Neural cell (in vitro differentiated cells): ENCODE results near the gene C14orf132. TPM values are rescaled to one million over a fixed set of nuclear protein-coding genes. Genes with fewer than 3 reads are reported as not detected.

Experiments used
- H2AFZ ChIP-seq: fragments of 200-600, 300-800 bp; sonication (generic), shearing (Covaris generic); 2 replicates; pipeline ENCODE4 v1.6.0; 2014; ENCODE audit warnings: low read depth, mild to moderate bottlenecking, antibody characterized with exemption, low read length, moderate library complexity
- H3F3A ChIP-seq: fragments of 200-600 bp; shearing (Covaris generic); 2 replicates; pipeline ENCODE4 v1.6.1; 2016; ENCODE audit warnings: mild to moderate bottlenecking, moderate library complexity, mixed read lengths, antibody characterized with exemption, low read length; ENCODE audit not compliant: insufficient read depth, poor library complexity, severe bottlenecking
- H3K27ac ChIP-seq: fragments of 200-600, 300-800 bp; sonication (generic), shearing (Covaris generic); 2 replicates; pipeline ENCODE4 v1.5.1; 2014; ENCODE audit warnings: mild to moderate bottlenecking, low read length, moderate library complexity
- H3K27me3 ChIP-seq: fragments of 300-800, 200-600 bp; sonication (generic), shearing (Covaris generic); 2 replicates; pipeline ENCODE4 v1.6.0; 2014; ENCODE audit warnings: mild to moderate bottlenecking, low read depth, low read length, moderate library complexity; ENCODE audit not compliant: insufficient read depth
- H3K36me3 ChIP-seq: fragments of 300-800, 200-600 bp; sonication (generic), shearing (Covaris generic); 2 replicates; pipeline ENCODE4 v1.5.1; 2014; ENCODE audit warnings: mild to moderate bottlenecking, antibody characterized with exemption, low read length, moderate library complexity; ENCODE audit not compliant: insufficient read depth
- H3K4me2 ChIP-seq: fragments of 300-800, 200-600 bp; sonication (generic), shearing (Covaris generic); 2 replicates; pipeline ENCODE4 v1.6.0; 2014; ENCODE audit warnings: mild to moderate bottlenecking, low read length
- H3K4me3 ChIP-seq: fragments of 300-800, 200-600 bp; sonication (generic), shearing (Covaris generic); 2 replicates; pipeline ENCODE4 v1.5.1; 2014; ENCODE audit warnings: mild to moderate bottlenecking, low read length, moderate library complexity
- H3K79me2 ChIP-seq: fragments of 200-600 bp; shearing (Covaris generic); replicated peaks from 2 replicates; pipeline ENCODE4 v1.6.0; 2014; ENCODE audit warnings: mild to moderate bottlenecking, low read length, moderate library complexity; ENCODE audit not compliant: insufficient read depth
- H3K9ac ChIP-seq: fragments of 300-800, 200-600 bp; sonication (generic), shearing (Covaris generic); 2 replicates; pipeline ENCODE4 v1.6.1; 2016; ENCODE audit warnings: mild to moderate bottlenecking, low read length, mixed read lengths
- H3K9me2 ChIP-seq: fragments of 200-600 bp; shearing (Covaris generic); 2 replicates; pipeline ENCODE4 v1.6.1; 2016; ENCODE audit warnings: mild to moderate bottlenecking, low read length, mixed read lengths; ENCODE audit not compliant: insufficient read depth
- H3K9me3 ChIP-seq: fragments of 200-600, 300-800 bp; sonication (generic), shearing (Covaris generic); 2 replicates; pipeline ENCODE4 v1.6.1; 2016; ENCODE audit warnings: mild to moderate bottlenecking, mixed run types, low read length, moderate library complexity, mixed read lengths
- H4K20me1 ChIP-seq: fragments of 200-600 bp; shearing (Covaris generic); 2 replicates; pipeline ENCODE4 v1.6.1; 2016; ENCODE audit warnings: mild to moderate bottlenecking, mixed run types; ENCODE audit not compliant: insufficient read depth
- CTCF ChIP-seq: fragments of 450-650 bp; IDR thresholded peaks from 2 replicates; pipeline ENCODE4 v1.5.1; 2014; ENCODE audit warnings: antibody characterized with exemption, mild to moderate bottlenecking, moderate library complexity; ENCODE audit not compliant: poor library complexity, severe bottlenecking
- EP300 ChIP-seq: fragments of 450-650 bp; conservative IDR thresholded peaks from 2 replicates; pipeline ENCODE4 v1.6.1; 2014; ENCODE audit warnings: antibody characterized with exemption, mild to moderate bottlenecking, moderate library complexity; ENCODE audit not compliant: poor library complexity, severe bottlenecking
- EZH2 ChIP-seq: fragments of 200-600, 300-800 bp; shearing (Covaris generic), sonication (generic); IDR thresholded peaks from 2 replicates; pipeline ENCODE4 v1.6.1; 2014; ENCODE audit warnings: antibody characterized with exemption, low read length, borderline replicate concordance, mild to moderate bottlenecking; ENCODE audit not compliant: insufficient read depth, poor library complexity, severe bottlenecking
- MXI1 ChIP-seq: fragments of 450-650 bp; conservative IDR thresholded peaks from 2 replicates; pipeline ENCODE4 v1.6.1; 2014; ENCODE audit warnings: antibody characterized with exemption, mild to moderate bottlenecking; ENCODE audit not compliant: poor library complexity, severe bottlenecking
- POLR2AphosphoS5 ChIP-seq: IDR thresholded peaks from 2 replicates; pipeline ENCODE4 v1.6.1; 2012
- RAD21 ChIP-seq: fragments of 450-650 bp; conservative IDR thresholded peaks from 2 replicates; pipeline ENCODE4 v1.6.1; 2014; ENCODE audit warnings: antibody characterized with exemption, mild to moderate bottlenecking, moderate library complexity
- REST ChIP-seq: IDR thresholded peaks from 2 replicates; pipeline ENCODE4 v1.6.1; 2012; ENCODE audit warnings: borderline replicate concordance
- SMC3 ChIP-seq: fragments of 450-650 bp; conservative IDR thresholded peaks from 2 replicates; pipeline ENCODE4 v1.6.1; 2014; ENCODE audit warnings: antibody characterized with exemption, mild to moderate bottlenecking, moderate library complexity; ENCODE audit not compliant: poor library complexity
- TAF1 ChIP-seq: IDR thresholded peaks from 2 replicates; pipeline ENCODE4 v1.6.1; 2012; ENCODE audit warnings: low read depth
- polyA plus RNA-seq: library from polyadenylated mRNA; depleted of rRNA; stranded (reverse); fragments of >200 nt; gene quantifications from 2 replicates; pipeline ENCODE4 v1.2.3, GENCODE V29; 2014

Gene C14orf132
- polyA plus RNA-seq, 1 donor from 2014 or later: 50.1 TPM

- H3K9me2 ChIP-seq: no peaks in the 10 kb centered on the region
- no peak overlapping the region for H3K27ac ChIP-seq
- no peak overlapping the region for H2AFZ ChIP-seq
- no peak overlapping the region for H3K9ac ChIP-seq
- no peak overlapping the region for H3K4me3 ChIP-seq
- no peaks in the 10 kb centered on the region for H4K20me1 ChIP-seq
- TF ChIP-seq POLR2AphosphoS5 (no peak), REST (no peak), SMC3 (no peak), RAD21 (no peak), TAF1 (no peak), CTCF (no peak), MXI1 (no peak), EZH2 (no peak), EP300 (no peak)
- H3K4me2 ChIP-seq: no peak overlapping the region
- no peaks in the 10 kb centered on the region for H3K9me3 ChIP-seq
- no peaks in the 10 kb centered on the region for H3F3A ChIP-seq
- no peaks in the 10 kb centered on the region for H3K27me3 ChIP-seq
- no peaks in the 10 kb centered on the region for H3K79me2 ChIP-seq
- no peaks in the 10 kb centered on the region for H3K36me3 ChIP-seq
Measured at GRCh38 chr14:96096639-96097610, 57.8 kb downstream of the C14orf132 start.

GRCh38 chr14:96097752-96098151, 58.6 kb downstream of the C14orf132 start:
- Histone ChIP-seq H3K36me3 (no peaks in the 10 kb centered on the region), H4K20me1 (no peaks in the 10 kb centered on the region), H3K27me3 (no peaks in the 10 kb centered on the region), H3K9ac (no peak overlapping the region), H3K79me2 (no peaks in the 10 kb centered on the region), H3F3A (no peaks in the 10 kb centered on the region), H3K9me3 (no peaks in the 10 kb centered on the region), H3K4me2 (no peak overlapping the region), H2AFZ (no peak overlapping the region), H3K27ac (no peak overlapping the region), H3K9me2 (no peaks in the 10 kb centered on the region), H3K4me3 (no peak overlapping the region)
- no peak for TF ChIP-seq MXI1
- TF ChIP-seq EP300: no peak
- no peak for TF ChIP-seq CTCF
- no peak for TF ChIP-seq EZH2
- no peak for TF ChIP-seq SMC3
- TF ChIP-seq POLR2AphosphoS5: no peak
- no peak for TF ChIP-seq TAF1
- no peak for TF ChIP-seq RAD21
- no peak for TF ChIP-seq REST
